GM18951 (cell line): ENCODE measurements around the gene ACOT11.

Experiments
- POLR2A ChIP-seq: IDR thresholded peaks from 4 replicates; pipeline ENCODE4 v1.6.1; 2011; ENCODE audit warnings: mild to moderate bottlenecking; ENCODE audit not compliant: insufficient read length, insufficient read depth; ENCODE audit errors: extremely low read depth
- in situ Hi-C: fragments of 300-500 bp; cut with MboI; formaldehyde crosslinking; loops from one replicate; pipeline ENCODE4 v1.12.0; 2022; ENCODE audit warnings: low sequenced_read_pairs, mixed read lengths, inconsistent platforms; ENCODE audit not compliant: unreplicated experiment

The ACOT11 gene

DNA sequence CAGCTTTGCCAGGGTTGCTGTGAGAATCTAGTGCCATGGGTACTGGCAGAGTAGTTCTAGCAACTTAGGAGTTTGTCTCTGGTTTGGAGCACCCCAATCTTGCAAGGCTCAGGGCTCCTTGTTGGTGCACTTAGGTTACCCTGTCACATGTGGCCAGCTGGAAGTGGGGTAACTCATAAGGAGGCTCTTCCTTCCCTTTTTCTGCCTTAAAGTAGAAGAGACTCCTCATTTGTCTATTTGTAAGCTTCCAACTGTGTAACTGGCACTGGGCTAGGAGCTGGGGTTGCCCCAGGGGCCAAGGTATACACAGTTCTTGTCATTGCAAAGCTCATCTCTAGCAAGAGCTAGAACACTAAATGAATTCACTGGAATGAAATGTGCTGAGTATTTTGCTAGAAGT is 104.1 kb downstream of the ACOT11 start:
- TF ChIP-seq POLR2A, result no peak
- in situ Hi-C loops, result no loop called here

DNA sequence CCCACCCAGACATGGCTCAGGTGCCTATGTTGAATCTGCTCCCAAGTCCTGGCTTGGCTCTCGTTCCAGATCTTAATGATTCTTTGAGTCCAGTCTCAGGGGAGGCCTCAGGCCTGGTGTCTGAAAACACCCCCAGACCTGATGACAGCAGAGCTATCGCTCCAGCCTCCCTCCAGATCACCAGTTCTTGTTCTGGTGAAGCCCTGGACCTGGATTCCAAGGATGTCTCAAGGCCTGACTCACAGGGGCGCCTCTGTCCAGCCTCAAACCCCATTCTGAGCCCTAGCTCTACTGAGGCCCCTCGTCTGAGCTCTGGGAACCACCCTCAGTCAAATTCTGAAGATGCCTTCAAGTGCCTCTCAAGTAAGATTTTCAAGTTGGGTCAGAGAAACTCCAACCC is 105.0 kb downstream of the ACOT11 start:
- no peak for TF ChIP-seq POLR2A
- in situ Hi-C loops, result no loop called here

DNA sequence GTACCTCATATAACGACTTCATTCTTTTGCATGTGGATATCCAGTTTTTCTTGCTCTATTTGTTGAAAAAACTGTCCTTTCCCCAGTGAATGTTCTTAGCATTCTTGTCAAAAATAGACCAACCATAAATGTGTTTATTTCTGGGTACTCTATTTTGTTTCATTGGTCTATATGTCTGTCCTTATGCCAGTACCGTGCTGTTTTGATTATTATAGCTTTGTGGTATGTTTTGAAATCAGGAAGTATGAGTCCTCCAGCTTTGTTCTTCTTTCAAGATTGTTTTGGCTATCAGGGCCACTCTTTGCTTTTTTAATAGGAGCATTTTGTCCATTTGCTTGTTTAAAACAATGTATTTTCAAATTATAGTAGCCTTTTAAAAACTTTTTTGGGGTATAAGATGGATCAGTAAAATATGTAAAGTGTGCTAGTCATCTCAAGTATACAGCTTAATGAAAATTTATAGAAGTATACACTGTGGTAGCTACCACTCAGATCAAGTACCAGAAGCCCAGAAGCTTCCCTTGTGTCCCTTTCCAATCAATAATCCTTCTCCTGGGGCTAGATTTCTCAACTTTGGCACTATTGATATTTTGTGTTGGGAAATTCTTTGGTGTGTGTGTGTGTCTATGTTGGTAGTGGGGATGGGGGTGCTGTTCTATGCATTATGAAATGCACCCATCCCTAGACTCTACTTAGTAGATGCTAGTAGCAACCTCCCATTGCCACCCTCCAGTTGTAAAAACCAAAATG is 110.3 kb downstream of the ACOT11 start:
- no peak for TF ChIP-seq POLR2A
- in situ Hi-C loops, result no loop called here
